ENCODE data around the gene RAB32. TPM values are rescaled to one million over a fixed set of nuclear protein-coding genes. Genes with fewer than 3 reads are reported as not detected.

The RAB32 gene
- total RNA-seq, 1 donor, result 71.7 TPM

DNA sequence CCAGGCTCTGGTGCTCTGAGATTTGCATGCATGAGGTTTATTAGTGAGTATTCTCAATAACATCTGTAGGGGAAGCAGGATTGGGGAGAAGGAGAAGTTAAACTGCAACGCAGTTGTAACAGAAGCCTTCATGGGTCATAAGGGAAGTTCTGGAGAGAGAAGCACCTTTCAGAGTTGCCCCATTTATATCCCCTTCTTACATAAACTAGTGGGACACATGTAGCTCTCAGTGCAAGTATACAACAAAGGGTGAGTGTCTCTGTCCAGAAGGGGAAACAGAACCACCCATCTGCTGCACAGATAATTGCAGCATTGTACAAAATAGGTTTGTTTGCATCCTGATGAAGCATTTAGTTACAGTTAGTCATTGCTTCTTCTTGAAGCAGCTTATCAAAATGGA, 50.9 kb downstream of the RAB32 start:
- TF ChIP-seq, protein P1, sequence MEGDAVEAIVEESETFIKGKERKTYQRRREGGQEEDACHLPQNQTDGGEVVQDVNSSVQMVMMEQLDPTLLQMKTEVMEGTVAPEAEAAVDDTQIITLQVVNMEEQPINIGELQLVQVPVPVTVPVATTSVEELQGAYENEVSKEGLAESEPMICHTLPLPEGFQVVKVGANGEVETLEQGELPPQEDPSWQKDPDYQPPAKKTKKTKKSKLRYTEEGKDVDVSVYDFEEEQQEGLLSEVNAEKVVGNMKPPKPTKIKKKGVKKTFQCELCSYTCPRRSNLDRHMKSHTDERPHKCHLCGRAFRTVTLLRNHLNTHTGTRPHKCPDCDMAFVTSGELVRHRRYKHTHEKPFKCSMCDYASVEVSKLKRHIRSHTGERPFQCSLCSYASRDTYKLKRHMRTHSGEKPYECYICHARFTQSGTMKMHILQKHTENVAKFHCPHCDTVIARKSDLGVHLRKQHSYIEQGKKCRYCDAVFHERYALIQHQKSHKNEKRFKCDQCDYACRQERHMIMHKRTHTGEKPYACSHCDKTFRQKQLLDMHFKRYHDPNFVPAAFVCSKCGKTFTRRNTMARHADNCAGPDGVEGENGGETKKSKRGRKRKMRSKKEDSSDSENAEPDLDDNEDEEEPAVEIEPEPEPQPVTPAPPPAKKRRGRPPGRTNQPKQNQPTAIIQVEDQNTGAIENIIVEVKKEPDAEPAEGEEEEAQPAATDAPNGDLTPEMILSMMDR (IDR thresholded peaks at IDR 0.05; ENCODE audit: insufficient read depth, low read length), result no peak
- H3K4me3 ChIP-seq (ENCODE audit: low read depth, low read length), result no peak overlapping the region
- no peak for DNase-seq (ENCODE audit: low read depth)

DNA sequence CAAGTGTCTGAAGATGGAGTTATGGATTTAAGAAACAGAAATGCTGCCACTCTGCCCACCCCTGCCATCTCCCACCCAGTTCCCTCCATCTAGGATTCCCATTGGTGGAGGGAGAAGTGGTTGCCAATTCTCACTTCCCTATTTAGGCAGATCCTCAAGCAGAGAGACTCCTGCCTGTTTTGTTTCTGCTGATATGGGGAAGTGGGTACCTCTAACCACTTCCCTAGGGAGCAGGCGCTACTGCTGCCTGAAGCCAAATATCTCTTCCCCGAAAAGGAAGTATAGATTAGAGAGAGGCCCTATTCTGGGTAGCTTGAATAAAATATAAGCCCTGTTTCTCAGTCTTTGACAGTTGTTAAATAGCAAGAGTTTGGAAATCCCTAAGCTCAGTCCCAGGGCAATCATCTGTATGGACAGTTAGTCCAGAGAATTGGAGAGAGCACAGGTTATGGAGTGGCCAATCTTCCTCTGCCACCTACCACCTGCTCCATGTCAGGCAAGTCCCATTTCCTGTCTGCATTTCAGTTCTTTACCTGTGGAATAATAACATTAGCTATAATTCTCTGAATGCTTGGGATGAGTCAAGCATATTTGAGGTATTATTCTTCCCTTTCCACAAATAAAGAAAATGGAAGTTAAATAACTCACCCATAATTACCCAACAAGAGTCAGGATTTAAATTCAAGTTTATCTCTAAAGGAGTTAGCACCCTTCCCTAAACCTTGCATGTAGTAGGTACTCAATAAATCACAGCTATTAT, 52.5 kb downstream of the RAB32 start:
- TF ChIP-seq, protein P1 (IDR thresholded peaks at IDR 0.05; ENCODE audit: insufficient read depth, low read length), result no peak
- DNase-seq (ENCODE audit: low read depth), result no peak

DNA sequence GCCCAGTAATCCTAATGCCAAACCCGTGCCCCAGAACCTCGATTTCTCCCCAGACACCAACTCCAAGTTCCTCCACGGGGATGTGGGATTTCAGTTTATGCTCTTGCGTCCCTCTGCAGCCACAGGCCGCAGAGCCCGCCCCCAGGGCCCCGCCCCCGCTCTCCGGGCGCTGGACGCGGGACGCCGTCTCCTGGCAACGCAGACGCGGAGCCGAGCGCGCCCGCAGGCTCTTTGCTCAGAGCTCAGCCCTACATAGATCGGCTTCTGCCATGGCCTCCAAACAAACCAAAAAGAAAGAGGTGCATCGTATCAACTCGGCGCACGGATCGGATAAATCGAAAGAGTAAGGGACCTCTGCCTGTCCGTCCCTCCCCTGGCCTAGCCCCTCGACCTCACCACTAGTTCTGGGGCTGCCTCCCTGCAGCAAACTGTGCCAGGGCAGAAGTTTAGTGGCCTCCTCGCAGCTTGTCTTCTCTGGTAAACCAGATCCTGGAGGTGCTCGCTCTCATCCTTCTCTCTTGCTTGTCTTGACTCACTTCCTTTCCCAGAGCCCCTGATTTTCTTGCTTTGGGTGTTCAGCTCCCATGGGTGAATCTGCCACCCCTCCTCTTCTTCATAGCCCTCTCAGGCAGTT, 55.3 kb downstream of the RAB32 start, which contains the start of gene ADGB:
TSS of gene ADGB (plus strand) at position 201 of the 634 bp plus-strand sequence. CDS start at position 270, 69 bp downstream.
- DNase-seq (ENCODE audit: low read depth), result peak; percentile 27
- peak within 1 kb of the TSS; percentile 65 for H3K4me3 ChIP-seq (ENCODE audit: low read depth, low read length)
- TF ChIP-seq, protein P1 (IDR thresholded peaks at IDR 0.05; ENCODE audit: insufficient read depth, low read length), result no peak

More for the DNA sequence above, 52.5 kb downstream of the RAB32 start:
- no peak overlapping the region for H3K4me3 ChIP-seq (ENCODE audit: low read depth, low read length)

DNA sequence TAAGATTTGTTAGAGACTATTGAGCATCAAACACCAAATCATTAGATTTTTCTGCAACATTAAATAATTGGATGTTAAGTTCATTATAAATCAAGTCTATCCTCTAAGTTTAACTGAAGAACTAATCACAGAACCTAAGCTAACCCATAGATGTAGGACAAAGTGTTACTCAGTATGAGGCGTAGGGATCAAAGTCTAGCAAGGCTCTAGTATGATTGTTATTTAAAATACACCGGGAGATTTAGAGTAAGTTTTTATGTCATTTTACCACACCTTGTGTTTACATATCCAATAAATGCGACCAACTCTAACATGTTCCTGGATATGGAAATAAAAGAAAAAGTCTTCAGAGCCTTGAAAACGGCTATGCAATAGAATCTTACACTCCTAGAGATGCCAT, 57.7 kb downstream of the RAB32 start:
- no peak for DNase-seq (ENCODE audit: low read depth)
- TF ChIP-seq, protein P1 (IDR thresholded peaks at IDR 0.05; ENCODE audit: insufficient read depth, low read length), result no peak
- no peak overlapping the region for H3K4me3 ChIP-seq (ENCODE audit: low read depth, low read length)

DNA sequence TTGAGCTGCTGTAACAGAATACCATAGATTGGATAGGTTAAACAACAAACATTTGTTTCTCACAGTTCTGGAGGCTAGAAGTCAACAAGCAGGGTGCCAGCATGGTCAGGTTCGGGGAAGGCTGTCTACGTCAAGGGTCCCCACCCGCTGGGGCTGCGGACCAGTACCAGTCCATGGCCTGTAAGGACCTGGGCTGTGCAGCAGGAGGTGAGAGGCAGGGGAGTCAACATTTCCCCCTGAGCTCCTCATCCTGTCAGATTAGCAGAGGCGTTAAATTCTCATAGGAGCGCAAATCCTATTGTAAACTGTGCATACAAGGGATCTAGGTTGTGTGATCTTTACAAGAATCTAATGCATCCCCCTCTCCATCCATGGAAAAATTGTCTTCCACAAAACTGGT, 58.9 kb downstream of the RAB32 start:
- H3K4me3 ChIP-seq (ENCODE audit: low read depth, low read length), result no peak overlapping the region
- DNase-seq (ENCODE audit: low read depth), result no peak
- TF ChIP-seq, protein P1 (IDR thresholded peaks at IDR 0.05; ENCODE audit: insufficient read depth, low read length), result no peak

Other genes with a start within 250 kb of the RAB32 start
- gene ADGB, start 55.1 kb downstream of the RAB32 start, total RNA-seq (ENCODE audit: low replicate concordance), result not detected in 2 replicates

Measured in fibroblast of the aortic adventitia (primary cell).